Measurements from ENCODE around the gene SLC35B2.

The SLC35B2 gene

DNA sequence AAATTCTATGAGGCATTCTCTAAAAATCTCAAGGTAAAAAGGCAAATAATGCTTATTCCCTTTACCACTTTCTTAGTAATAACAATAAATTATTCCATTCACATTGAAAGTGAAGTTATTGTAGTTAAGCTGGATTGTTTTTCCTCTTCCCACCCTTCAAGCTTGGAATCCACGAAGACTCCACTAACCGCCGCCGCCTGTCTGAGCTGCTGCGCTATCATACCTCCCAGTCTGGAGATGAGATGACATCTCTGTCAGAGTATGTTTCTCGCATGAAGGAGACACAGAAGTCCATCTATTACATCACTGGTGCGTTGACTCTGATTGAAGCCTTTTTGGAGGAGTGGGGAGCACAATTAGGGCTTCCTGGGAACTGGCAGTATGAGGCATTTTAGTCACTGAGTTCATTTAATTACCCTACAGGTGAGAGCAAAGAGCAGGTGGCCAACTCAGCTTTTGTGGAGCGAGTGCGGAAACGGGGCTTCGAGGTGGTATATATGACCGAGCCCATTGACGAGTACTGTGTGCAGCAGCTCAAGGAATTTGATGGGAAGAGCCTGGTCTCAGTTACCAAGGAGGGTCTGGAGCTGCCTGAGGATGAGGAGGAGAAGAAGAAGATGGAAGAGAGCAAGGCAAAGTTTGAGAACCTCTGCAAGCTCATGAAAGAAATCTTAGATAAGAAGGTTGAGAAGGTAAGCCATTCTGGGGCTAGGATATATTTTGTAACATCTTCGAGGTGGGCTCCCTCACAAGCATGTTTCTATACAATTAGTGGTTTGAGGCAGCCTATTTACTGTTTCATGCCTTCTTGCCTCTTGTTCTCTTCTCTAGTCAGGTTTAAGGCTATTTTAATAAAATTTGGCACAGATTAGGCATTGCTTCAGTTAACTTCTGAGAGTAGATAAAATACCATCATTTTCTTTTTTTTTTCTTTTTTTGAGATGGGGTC, 5.5 kb downstream of the SLC35B2 start:
- no peak for DNase-seq

DNA sequence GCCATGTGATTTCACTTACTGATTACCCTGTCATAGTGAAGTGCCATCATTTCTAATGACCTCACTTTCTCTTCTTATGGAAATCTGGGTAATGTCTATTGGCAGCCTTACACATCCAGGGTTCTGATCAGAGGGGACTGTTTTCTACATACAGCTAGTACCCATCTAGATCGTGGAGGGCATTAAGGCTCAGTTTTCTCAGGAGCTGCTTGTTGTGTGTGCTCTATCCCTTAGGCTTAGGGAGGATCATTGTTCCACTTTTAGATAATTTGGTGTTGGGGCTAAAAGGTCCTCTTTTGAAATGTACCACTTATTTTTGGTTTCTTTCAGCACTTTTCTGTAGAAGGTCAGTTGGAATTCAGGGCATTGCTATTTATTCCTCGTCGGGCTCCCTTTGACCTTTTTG, 6.6 kb downstream of the SLC35B2 start:
- no peak for DNase-seq

DNA sequence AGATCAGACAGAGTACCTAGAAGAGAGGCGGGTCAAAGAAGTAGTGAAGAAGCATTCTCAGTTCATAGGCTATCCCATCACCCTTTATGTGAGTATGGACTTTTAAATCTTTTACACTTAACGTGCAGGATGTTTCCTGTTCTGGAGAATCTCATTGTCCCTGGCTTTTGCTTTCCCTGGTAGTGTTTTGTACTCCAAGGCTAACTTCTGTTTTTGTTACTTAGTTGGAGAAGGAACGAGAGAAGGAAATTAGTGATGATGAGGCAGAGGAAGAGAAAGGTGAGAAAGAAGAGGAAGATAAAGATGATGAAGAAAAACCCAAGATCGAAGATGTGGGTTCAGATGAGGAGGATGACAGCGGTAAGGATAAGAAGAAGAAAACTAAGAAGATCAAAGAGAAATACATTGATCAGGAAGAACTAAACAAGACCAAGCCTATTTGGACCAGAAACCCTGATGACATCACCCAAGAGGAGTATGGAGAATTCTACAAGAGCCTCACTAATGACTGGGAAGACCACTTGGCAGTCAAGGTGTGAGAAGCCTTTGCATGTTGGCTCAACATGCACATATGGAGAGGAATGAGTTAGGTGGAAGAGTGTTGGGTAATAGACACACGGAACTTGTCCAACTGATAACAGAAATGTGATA, 7.1 kb downstream of the SLC35B2 start:
- no peak for DNase-seq

DNA sequence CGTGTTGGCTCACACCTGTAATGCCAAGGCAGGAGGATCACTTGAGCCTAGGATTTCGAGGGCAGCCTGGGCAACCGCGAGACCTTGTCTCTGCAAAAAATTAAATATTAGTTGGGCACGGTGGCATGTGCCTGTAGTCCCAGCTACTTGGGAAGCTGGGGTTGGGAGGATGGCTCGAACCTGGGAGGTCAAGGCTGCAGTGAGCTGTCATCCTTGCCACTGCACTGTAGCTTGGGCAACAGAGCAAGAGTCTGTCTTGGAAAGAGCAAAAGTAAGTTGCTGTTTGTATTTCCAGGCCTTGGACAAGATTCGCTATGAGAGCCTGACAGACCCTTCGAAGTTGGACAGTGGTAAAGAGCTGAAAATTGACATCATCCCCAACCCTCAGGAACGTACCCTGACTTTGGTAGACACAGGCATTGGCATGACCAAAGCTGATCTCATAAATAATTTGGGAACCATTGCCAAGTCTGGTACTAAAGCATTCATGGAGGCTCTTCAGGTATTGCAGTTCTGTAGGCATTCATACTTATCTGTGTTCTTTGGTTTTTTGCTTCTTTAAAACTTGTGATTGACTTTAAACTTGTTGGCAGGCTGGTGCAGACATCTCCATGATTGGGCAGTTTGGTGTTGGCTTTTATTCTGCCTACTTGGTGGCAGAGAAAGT, 8.1 kb downstream of the SLC35B2 start:
- DNase-seq: no peak

DNA sequence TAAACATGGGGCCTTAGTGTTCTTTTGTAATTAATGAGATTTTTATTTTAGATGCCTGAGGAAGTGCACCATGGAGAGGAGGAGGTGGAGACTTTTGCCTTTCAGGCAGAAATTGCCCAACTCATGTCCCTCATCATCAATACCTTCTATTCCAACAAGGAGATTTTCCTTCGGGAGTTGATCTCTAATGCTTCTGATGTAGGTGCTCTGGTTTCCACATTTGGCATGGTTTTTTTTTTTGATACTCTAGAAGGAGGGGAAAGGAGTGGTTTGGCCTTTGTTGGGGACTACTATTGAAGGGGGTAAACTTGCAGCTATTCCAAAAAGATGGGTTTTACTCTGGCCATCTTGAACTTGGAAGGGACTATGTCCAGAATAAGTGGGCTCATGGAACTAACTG, 8.7 kb downstream of the SLC35B2 start:
- no peak for DNase-seq

- DNase-seq: peak; percentile 51 to 55
Observed at GRCh38 chr6:44247338-44248302, 9.7 kb downstream of the SLC35B2 start.

DNA sequence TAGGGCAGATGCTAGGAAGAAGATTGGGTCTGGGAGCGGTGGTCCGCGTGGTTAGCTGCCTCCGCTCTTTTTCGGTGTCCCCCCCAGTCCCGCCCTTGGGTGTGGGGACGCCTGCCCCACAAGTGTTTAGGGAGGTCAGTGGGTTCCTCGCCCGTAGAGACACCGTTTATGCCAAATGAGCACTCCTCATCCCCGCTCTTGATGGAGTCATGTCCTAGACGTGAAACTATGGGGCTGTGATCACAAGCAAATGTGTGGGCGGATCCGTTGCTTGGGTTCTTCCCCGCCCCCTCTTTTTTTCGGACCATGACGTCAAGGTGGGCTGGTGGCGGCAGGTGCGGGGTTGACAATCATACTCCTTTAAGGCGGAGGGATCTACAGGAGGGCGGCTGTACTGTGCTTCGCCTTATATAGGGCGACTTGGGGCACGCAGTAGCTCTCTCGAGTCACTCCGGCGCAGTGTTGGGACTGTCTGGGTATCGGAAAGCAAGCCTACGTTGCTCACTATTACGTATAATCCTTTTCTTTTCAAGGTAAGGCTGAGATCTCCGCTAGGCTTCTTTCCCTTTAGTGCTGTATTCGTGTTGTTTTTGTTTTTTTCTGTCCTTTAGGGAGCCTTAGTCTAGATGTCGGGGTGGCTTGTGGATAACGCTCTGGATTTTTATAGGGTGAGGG, 10.5 kb downstream of the SLC35B2 start, which contains the start of gene HSP90AB1:
TSS of gene HSP90AB1 (plus strand) at position 439 of the 675 bp plus-strand sequence. CDS start 1,529 bp downstream, outside the sequence.
- DNase-seq: peak; percentile 98

- DNase-seq: peak; percentile 77 to 88
Observed at GRCh38 chr6:44245912-44246662, 11.2 kb downstream of the SLC35B2 start.

GRCh38 chr6:44245391-44245911, 11.9 kb downstream of the SLC35B2 start:
- no peak for DNase-seq

GRCh38 chr6:44243345-44243744, 14.0 kb downstream of the SLC35B2 start:
- DNase-seq: no peak

- no peak for DNase-seq
Observed at GRCh38 chr6:44238687-44239350, 18.5 kb downstream of the SLC35B2 start.

GRCh38 chr6:44237813-44238433, 19.4 kb downstream of the SLC35B2 start:
- DNase-seq: peak; percentile 44 to 69

GRCh38 chr6:44237021-44237812, 20.1 kb downstream of the SLC35B2 start:
- peak; percentile 85 to 90 for DNase-seq

DNA sequence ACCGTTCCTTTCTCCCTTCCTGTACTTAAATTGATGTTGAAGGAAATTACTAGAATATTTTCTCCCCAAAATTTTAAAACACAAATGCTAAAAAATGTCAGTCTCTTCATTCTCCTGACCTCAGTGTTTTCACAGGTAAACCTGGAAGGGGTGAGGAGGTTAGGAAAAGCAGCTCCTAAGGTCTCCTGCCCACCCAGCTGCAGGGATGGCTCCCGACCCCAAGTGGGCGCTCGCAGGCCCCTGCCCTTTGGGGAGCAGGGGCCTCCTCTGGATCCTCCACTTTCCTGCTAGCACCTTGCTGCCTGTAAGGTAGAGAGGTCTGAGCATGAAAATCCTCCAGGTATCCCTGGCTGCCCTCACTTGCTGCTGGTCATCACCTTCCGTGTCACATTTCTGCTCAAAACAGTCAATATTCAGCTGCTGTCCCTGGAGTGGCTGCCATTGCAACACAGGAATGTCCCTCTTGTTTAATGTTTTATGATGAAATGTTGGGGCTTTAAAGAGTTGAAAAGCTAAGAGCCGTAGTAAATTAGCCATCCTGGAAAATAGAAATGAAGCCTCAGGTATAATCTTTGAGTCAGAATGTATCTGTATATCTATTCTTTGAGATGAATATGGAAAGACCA, 21.3 kb downstream of the SLC35B2 start:
- DNase-seq: no peak

- DNase-seq: no peak
Observed at GRCh38 chr6:44235269-44235668, 22.1 kb downstream of the SLC35B2 start.

- DNase-seq: peak in 1 of 2 experiments; percentile 22
Observed at GRCh38 chr6:44234101-44235025, 23.0 kb downstream of the SLC35B2 start.

DNA sequence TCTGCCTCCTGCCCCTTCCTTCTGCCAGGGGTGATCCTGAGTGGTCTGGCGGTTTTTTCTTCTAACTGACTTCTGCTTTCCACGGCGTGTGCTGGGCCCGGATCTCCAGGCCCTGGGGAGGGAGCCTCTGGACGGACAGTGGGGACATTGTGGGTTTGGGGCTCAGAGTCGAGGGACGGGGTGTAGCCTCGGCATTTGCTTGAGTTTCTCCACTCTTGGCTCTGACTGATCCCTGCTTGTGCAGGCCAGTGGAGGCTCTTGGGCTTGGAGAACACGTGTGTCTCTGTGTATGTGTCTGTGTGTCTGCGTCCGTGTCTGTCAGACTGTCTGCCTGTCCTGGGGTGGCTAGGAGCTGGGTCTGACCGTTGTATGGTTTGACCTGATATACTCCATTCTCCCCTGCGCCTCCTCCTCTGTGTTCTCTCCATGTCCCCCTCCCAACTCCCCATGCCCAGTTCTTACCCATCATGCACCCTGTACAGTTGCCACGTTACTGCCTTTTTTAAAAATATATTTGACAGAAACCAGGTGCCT, 23.7 kb downstream of the SLC35B2 start:
- no peak for DNase-seq

All from NCI-H2081 (cell line).